Smooth muscle cell (in vitro differentiated cells): ENCODE data around the gene GTF2I. TPM values are rescaled to one million over a fixed set of nuclear protein-coding genes. Genes with fewer than 3 reads are reported as not detected.
A peak's percentile ranks its signal among the peaks of the same experiment; 100 is the strongest.

ENCODE experiments used
- DNase-seq: peaks from one replicate; lab custom pipeline; 2025; ENCODE audit not compliant: unreplicated experiment; lab: John Stamatoyannopoulos, UW
- H2AFZ ChIP-seq: fragments of 200-600 bp; sonication (generic); 2 replicates; pipeline ENCODE4 v1.6.0; 2016; ENCODE audit warnings: antibody characterized with exemption, low read depth, mild to moderate bottlenecking
- H3F3A ChIP-seq: fragments of 200-600 bp; sonication (generic); 2 replicates; pipeline ENCODE4 v1.6.0; 2017; ENCODE audit warnings: antibody characterized with exemption, low read depth
- H3K27ac ChIP-seq: fragments of 200-600 bp; sonication (generic); 2 replicates; pipeline ENCODE4 v1.5.1; 2016; ENCODE audit warnings: low read depth, mild to moderate bottlenecking
- H3K27me3 ChIP-seq: fragments of 200-600 bp; sonication (generic); 2 replicates; pipeline ENCODE4 v1.6.1; 2016; ENCODE audit warnings: low read depth, mild to moderate bottlenecking
- H3K36me3 ChIP-seq: fragments of 200-600 bp; sonication (generic); 2 replicates; pipeline ENCODE4 v1.5.1; 2016; ENCODE audit warnings: low read depth
- H3K4me1 ChIP-seq: fragments of 200-600 bp; sonication (generic); 2 replicates; pipeline ENCODE4 v1.5.1; 2016; ENCODE audit warnings: low read depth
- H3K4me2 ChIP-seq: fragments of 200-600 bp; sonication (generic); 2 replicates; pipeline ENCODE4 v1.6.0; 2016; ENCODE audit warnings: mild to moderate bottlenecking
- H3K4me3 ChIP-seq: fragments of 200-600 bp; sonication (generic); 2 replicates; pipeline ENCODE4 v1.5.1; 2016; ENCODE audit warnings: mild to moderate bottlenecking
- H3K79me2 ChIP-seq: fragments of 200-600 bp; sonication (generic); 2 replicates; pipeline ENCODE4 v1.6.0; 2016; ENCODE audit warnings: low read depth, mild to moderate bottlenecking
- H3K9ac ChIP-seq: fragments of 200-600 bp; sonication (generic); 2 replicates; pipeline ENCODE4 v1.6.0; 2016; ENCODE audit warnings: low read depth
- H3K9me3 ChIP-seq: fragments of 200-600 bp; sonication (generic); replicated peaks from 2 replicates; pipeline ENCODE4 v1.5.1; 2016; ENCODE audit warnings: low read depth
- H4K20me1 ChIP-seq: fragments of 200-600 bp; sonication (generic); 2 replicates; pipeline ENCODE4 v1.6.0; 2016; ENCODE audit warnings: low read depth
- WGBS: methylation state at CpG from one replicate; pipeline ENCODE4 v1.1.7; 2016; ENCODE audit warnings: low lambda C conversion rate; 5-methylcytosine and 5-hydroxymethylcytosine counted together
- polyA plus RNA-seq: library from polyadenylated mRNA; unstranded; fragments of >200 nt; fragmentation: Nextera tagmentation; extraction: Ambion mirVana; gene quantifications from 2 replicates; pipeline ENCODE4 v1.2.1, GENCODE V29; 2016
- total RNA-seq: library from RNA; depleted of rRNA; stranded (reverse); fragments of >200 nt; gene quantifications from 2 replicates; pipeline ENCODE4 v1.2.3, GENCODE V29; 2014
- TF ChIP-seq, protein P1 (sequence below): fragments of 200-600 bp; sonication (generic); IDR thresholded peaks from 2 replicates; pipeline ENCODE4 v1.5.1; 2017; ENCODE audit warnings: borderline replicate concordance, mild to moderate bottlenecking, antibody characterized with exemption; ENCODE audit not compliant: insufficient read depth, poor library complexity, severe bottlenecking

The GTF2I gene
- total RNA-seq, result 90.7 and 101 TPM in 2 replicates
- 63.9 and 86.1 TPM in 2 replicates for polyA plus RNA-seq

DNA sequence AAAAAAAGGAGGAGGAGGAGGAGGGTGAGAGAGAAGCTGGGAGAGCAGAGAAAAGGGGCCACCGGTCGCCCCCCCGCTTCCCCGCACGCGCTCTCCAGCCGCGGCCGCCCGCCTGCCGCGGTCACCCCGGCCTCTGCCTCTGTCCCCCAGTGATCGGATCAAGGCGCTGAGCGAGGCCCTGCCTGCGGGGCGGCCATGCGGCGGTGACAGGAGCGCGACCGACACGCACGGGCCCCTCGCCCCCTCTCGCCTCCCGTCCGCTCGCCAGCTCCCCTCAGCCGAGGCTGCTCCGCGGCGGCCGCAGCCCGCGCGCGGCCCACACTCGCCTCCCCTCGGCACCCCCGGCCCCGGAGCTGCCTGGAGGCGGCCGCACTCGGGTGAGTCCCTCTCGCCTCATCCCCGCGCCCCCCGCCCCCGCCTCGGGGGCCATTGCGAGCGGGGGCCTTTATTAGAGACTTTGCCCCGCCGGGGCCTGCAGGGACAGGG is at the start of gene GTF2I:
Gene GTF2I, plus strand, starts transcription at position 27 of the 486 bp plus-strand sequence. CDS start 31,411 bp downstream, outside the sequence.
- Histone ChIP-seq H2AFZ (peak within 1 kb of the TSS; percentile 90), H3K4me2 (peak within 1 kb of the TSS; percentile 97), H3K4me3 (peak within 1 kb of the TSS; percentile 99), H4K20me1 (peaks cover 42% of the 10 kb centered on the region), H3K79me2 (peaks cover 42% of the 10 kb centered on the region), H3K9ac (peak within 1 kb of the TSS; percentile 90), H3K36me3 (no peaks in the 10 kb centered on the region), H3K4me1 (peaks cover 41% of the 10 kb centered on the region), H3K9me3 (no peaks in the 10 kb centered on the region), H3F3A (peaks cover 14% of the 10 kb centered on the region), H3K27me3 (no peaks in the 10 kb centered on the region), H3K27ac (peak within 1 kb of the TSS; percentile 87)
- TF ChIP-seq, protein P1, sequence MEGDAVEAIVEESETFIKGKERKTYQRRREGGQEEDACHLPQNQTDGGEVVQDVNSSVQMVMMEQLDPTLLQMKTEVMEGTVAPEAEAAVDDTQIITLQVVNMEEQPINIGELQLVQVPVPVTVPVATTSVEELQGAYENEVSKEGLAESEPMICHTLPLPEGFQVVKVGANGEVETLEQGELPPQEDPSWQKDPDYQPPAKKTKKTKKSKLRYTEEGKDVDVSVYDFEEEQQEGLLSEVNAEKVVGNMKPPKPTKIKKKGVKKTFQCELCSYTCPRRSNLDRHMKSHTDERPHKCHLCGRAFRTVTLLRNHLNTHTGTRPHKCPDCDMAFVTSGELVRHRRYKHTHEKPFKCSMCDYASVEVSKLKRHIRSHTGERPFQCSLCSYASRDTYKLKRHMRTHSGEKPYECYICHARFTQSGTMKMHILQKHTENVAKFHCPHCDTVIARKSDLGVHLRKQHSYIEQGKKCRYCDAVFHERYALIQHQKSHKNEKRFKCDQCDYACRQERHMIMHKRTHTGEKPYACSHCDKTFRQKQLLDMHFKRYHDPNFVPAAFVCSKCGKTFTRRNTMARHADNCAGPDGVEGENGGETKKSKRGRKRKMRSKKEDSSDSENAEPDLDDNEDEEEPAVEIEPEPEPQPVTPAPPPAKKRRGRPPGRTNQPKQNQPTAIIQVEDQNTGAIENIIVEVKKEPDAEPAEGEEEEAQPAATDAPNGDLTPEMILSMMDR, result no peak
- peak; percentile 79 for DNase-seq
- WGBS, result 1% methylated on average over 16 of the region's 56 CpGs

DNA sequence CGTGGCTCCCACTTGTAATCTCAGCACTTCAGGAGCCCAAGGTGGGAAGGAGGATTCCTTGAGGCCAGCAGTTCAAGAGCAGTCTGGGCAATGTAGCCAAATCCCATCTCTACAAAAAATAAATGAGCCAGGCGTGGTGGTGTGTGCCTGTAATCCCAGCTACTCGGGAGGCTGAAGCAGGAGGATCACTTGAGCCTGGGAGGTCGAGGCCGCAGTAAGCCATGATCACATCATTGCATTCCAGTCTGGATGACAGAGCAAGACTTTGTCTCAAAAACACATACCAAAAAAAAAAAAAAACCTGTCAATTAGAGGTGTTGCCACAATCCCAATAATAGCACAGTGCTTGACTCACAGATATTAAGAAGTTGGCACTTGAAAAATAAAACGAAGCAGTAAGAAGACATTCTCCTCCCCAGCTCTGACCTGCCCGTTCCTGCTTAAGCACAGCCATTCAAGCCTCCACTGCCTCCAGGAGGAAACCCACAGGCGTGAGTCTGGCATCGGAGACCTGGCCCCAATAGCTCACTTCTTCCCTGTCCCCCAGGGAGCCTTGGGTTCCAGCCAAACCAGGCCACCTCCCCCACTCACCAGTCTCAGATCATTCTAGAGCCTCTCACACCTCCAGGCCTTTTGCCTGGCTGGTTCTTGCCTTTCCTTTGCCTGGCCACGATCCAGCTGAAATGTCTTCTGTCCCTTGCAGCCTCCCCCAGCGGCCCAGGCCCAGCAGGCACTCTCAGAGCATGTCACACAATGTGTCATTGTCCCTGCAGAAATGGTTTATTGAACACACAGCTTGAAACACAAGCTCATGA is 45.3 kb upstream of the GTF2I start:
- Histone ChIP-seq H3K27ac (peak overlapping the region; percentile 30), H3K4me1 (peaks cover 2% of the 10 kb centered on the region), H3K79me2 (no peaks in the 10 kb centered on the region), H3K4me3 (no peak overlapping the region), H3K9ac (no peak overlapping the region), H3K36me3 (no peaks in the 10 kb centered on the region), H4K20me1 (no peaks in the 10 kb centered on the region), H3K9me3 (no peaks in the 10 kb centered on the region), H3F3A (no peaks in the 10 kb centered on the region), H3K27me3 (no peaks in the 10 kb centered on the region), H3K4me2 (peak overlapping the region; percentile 24), H2AFZ (no peak overlapping the region)
- TF ChIP-seq, protein P1, result no peak
- 46% methylated on average over 11 of the region's 11 CpGs for WGBS
- DNase-seq, result no peak

DNA sequence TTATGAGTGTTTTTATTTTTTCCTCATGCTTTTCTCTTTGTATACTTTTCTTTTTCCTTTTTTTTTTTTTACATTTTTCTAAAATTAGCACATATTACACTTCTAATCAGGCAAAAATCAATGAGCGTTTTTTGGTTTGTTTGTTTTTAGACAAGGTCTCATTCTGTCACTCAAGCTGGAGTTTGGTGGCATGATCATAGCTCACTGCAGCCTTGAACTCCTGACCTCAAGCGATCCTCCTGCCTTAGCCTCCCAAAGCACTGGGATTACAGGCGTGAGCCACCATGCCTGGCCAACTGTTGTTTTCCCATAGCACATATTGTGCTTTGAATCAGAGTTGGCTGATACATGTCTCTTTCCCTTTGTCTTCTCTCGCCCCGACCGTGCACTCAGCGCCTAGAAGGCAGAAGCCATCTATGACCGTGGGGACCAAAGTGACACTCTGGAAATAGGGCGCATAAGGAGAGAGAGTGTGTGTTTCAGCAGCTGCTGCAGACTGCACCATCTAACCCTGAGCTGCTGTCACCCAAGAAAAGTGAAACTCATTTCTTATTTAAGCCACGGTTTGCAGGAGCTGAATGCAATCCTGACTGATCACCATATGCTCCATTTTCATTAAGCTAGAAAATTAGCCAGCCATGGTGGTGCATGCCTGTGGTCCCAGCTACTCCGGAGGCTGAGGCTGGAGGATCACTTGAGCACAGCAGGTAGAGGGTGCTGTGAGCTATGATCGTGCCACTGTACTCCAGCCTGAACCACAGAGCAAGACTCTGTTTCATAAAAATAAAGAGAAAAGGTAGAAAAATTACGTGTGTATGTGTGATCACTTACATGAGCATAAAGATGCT is 41.4 kb upstream of the GTF2I start:
- no peaks in the 10 kb centered on the region for H3K36me3 ChIP-seq
- H3K9ac ChIP-seq, result no peak overlapping the region
- no peaks in the 10 kb centered on the region for H3K27me3 ChIP-seq
- H3K4me2 ChIP-seq, result no peak overlapping the region
- no peak overlapping the region for H3K4me3 ChIP-seq
- H3K9me3 ChIP-seq, result no peaks in the 10 kb centered on the region
- H3K4me1 ChIP-seq, result peaks cover 10% of the 10 kb centered on the region
- H3K79me2 ChIP-seq, result no peaks in the 10 kb centered on the region
- H4K20me1 ChIP-seq, result no peaks in the 10 kb centered on the region
- no peak overlapping the region for H3K27ac ChIP-seq
- DNase-seq, result no peak
- H2AFZ ChIP-seq, result no peak overlapping the region
- TF ChIP-seq, protein P1, result no peak
- WGBS, result 95% methylated on average over 13 of the region's 13 CpGs
- H3F3A ChIP-seq, result no peaks in the 10 kb centered on the region
